ENCODE results near the gene ARHGAP24.
"Not testable (repeated sequence)": the region's sequence is repeated elsewhere in the genome, so short reads cannot be mapped to it uniquely, and the experiment has no call there.

Gene ARHGAP24

DNA sequence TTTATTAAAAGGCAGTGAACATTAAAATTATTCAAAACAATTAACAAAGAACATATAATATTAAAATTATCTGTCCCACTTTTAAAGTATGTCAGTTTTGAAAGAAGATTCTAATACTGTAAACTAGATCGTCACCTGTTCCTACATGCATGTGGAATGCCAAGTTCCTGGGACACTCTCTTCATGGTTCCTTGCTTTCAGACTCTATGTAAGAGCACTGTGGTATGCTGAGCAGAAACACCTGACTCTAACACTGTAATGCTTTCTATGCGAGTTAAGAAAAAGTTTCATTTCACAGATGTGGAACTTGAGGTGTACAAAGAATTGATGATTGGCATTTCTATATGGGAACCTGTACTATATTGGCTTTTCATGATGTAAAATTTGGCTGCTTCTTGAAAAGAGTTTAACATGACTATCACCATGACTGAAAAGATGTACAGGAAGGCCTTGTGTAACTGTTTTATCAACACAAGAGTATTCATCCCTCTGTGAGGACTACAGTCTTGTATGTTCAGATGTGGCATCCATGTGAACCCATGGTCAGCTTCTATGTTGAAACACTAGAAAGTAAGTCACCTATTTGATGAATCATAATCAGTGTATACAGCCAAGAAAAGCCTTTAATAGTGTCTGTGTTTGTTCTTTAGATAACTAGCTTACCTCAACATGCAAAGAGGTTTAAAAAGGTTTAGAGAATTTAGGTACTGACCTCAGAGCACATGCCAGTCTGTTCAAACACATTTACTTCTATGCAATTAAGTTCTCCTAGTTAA, 354.5 kb downstream of the ARHGAP24 start:
- in situ Hi-C loops (cut with HindIII; ENCODE audit: low sequenced_read_pairs) = no loop called here
- H3K4me3 ChIP-seq (ENCODE audit: low read depth, low read length) = no peak overlapping the region
- TF ChIP-seq, protein P1, sequence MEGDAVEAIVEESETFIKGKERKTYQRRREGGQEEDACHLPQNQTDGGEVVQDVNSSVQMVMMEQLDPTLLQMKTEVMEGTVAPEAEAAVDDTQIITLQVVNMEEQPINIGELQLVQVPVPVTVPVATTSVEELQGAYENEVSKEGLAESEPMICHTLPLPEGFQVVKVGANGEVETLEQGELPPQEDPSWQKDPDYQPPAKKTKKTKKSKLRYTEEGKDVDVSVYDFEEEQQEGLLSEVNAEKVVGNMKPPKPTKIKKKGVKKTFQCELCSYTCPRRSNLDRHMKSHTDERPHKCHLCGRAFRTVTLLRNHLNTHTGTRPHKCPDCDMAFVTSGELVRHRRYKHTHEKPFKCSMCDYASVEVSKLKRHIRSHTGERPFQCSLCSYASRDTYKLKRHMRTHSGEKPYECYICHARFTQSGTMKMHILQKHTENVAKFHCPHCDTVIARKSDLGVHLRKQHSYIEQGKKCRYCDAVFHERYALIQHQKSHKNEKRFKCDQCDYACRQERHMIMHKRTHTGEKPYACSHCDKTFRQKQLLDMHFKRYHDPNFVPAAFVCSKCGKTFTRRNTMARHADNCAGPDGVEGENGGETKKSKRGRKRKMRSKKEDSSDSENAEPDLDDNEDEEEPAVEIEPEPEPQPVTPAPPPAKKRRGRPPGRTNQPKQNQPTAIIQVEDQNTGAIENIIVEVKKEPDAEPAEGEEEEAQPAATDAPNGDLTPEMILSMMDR (IDR thresholded peaks at IDR 0.05; ENCODE audit: low read depth, low read length, missing control alignments) = no peak
- no peak for DNase-seq (ENCODE audit: low read depth)

DNA sequence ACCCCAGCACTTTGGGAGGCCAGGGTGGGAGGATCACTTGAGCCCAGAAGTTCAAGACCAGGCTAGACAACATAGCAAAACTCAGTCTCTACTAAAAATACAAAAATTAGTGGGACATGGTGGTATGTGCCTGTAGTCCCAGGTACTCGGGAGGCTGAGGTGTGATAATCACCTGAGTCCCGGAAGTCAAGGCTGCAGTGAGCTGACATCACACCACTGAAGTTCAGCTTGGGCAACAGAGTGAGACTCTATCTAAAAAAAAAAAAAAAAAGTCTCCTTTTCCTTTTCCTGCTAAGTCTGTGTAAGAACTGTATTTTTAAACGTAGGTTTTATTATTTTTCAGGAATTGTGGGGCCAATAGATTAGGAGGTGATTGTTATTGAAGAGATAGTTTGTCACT, 356.7 kb downstream of the ARHGAP24 start:
- DNase-seq (ENCODE audit: low read depth) = no peak
- in situ Hi-C loops (cut with HindIII; ENCODE audit: low sequenced_read_pairs) = no loop called here
- no peak overlapping the region for H3K4me3 ChIP-seq (ENCODE audit: low read depth, low read length)
- TF ChIP-seq, protein P1 (IDR thresholded peaks at IDR 0.05; ENCODE audit: low read depth, low read length, missing control alignments) = no peak

DNA sequence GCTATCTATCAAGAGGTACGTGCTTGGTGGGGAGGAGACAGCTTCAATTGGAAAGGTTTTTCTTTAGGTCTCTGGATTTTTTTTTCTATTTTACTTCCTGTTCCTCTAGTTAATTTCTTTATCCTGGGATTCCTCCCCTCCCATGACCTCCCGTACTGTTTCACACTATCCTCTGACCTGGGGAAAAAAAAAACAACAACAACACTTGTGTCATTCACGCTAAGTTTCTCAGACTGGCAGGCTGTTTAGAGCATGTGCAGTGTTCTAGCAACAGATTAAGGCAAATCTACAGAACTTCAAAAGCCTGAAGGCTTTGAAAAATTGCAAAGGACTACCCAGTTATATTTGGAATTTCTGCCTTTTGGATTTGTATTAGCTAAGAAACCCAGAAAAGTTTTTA, 358.4 kb downstream of the ARHGAP24 start:
- in situ Hi-C loops (cut with HindIII; ENCODE audit: low sequenced_read_pairs) = no loop called here
- TF ChIP-seq, protein P1 (IDR thresholded peaks at IDR 0.05; ENCODE audit: low read depth, low read length, missing control alignments) = no peak
- DNase-seq (ENCODE audit: low read depth) = no peak
- H3K4me3 ChIP-seq (ENCODE audit: low read depth, low read length) = no peak overlapping the region

DNA sequence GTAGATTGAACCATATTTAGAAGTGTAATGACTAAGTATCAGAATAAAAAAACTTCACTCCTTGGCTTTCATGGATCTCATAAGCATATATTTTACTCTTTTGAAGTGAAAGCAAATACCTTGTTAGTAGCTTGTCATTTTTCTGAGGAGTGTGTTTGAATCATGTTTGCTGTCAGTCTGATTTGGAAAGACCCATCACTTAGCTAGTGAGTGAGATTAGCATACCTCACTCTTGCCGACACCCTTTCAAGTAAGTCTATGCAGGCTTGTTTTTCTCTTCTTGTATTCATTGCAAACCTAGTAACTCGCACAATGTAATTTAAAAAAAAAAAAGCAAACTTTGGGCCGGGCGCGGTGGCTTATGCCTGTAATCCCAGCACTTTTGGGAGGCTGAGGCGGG, 360.0 kb downstream of the ARHGAP24 start:
- no peak for DNase-seq (ENCODE audit: low read depth)
- TF ChIP-seq, protein P1 (IDR thresholded peaks at IDR 0.05; ENCODE audit: low read depth, low read length, missing control alignments) = no peak
- in situ Hi-C loops (cut with HindIII; ENCODE audit: low sequenced_read_pairs) = no loop called here
- H3K4me3 ChIP-seq (ENCODE audit: low read depth, low read length) = no peak overlapping the region

DNA sequence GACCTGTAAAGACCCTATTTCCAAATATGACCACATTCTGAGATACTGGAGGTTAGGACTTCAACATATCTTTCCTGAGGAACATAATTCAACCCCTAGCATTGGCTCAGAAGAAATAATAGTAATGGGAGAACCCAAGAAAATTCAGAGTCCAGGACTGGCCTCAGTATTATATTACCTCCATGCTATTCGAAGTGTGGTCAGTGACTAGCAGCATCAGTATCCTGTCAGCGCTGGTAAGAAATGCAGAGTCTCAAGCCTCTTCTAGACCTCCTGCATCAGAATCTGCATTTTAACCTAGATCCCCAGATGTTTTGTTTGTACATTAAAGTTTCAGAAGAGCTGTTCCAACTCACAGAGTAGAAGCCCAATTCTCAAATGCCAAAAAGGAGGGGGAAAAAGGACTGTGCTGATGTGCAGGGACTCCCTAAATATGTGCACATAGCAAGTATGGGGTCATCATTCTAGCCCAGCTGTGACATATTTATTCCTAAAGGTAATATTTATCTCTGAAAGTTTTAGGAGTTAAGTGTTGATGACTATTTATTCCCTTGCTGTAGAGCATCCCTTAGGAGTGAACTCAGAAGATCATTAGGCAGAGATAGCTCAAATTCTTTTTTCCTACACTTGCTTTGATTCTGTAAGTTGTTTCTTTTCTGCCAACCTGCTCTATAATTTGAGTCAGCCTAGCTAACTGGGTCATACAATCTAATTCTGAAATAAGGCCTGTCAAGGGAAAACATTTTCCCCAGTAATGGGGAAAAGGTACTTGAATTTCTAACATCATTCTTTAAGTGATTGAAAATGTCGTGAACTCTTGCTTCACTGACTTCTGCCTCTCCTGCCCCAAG, 361.9 kb downstream of the ARHGAP24 start:
- no peak for DNase-seq (ENCODE audit: low read depth)
- in situ Hi-C loops (cut with HindIII; ENCODE audit: low sequenced_read_pairs) = no loop called here
- H3K4me3 ChIP-seq (ENCODE audit: low read depth, low read length) = no peak overlapping the region
- TF ChIP-seq, protein P1 (IDR thresholded peaks at IDR 0.05; ENCODE audit: low read depth, low read length, missing control alignments) = no peak

DNA sequence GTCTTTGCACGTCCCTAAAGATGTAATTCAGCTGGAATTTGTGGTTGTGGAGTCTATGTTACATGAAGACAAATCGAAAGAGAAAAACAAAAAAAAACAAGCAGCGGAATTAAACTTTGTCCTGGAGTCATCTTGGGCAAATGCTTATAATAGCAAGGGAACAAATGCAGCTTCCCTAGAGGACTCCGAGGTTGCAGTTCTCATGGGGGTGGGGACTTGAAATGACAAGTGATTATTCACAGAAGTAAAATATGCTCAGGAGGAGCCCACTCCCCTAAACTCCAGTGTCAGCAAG, 362.4 kb downstream of the ARHGAP24 start:
- no peak for DNase-seq (ENCODE audit: low read depth)
- TF ChIP-seq, protein P1 (IDR thresholded peaks at IDR 0.05; ENCODE audit: low read depth, low read length, missing control alignments) = no peak
- no peak overlapping the region for H3K4me3 ChIP-seq (ENCODE audit: low read depth, low read length)
- in situ Hi-C loops (cut with HindIII; ENCODE audit: low sequenced_read_pairs) = no loop called here

DNA sequence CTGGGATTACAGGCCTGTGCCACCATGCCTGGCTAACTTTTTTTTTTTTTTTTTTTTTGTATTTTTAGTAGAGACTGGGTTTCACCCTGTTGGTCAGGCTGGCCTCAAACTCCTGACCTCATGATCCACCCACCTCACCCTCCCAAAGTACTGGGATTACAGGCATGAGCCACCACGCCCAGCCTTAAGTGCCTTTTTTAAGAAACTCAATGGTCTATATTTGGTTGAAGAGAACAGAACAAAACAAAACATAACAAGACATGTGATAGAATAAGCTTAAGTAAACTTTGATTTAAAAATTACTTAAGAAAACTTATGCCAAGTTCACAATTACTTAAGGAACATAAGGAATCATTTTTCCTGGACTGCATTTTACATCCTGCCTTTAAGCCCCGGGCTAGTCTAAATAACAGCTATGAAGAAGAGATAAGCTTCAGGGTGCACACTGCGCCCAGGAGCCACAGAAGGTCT, 365.1 kb downstream of the ARHGAP24 start:
- H3K4me3 ChIP-seq (ENCODE audit: low read depth, low read length); DNase-seq (ENCODE audit: low read depth); in situ Hi-C loops (cut with HindIII; ENCODE audit: low sequenced_read_pairs): not testable (repeated sequence)

Measured in astrocyte of the cerebellum (primary cell).